Measurements from ENCODE around the gene RSRC1. TPM values are rescaled to one million over a fixed set of nuclear protein-coding genes. Genes with fewer than 3 reads are reported as not detected.

RSRC1 gene
- total and polyA plus RNA-seq, 2 donors (not counting 1 experiment from before 2014, with no cell fraction given): 12.6 to 43.1 TPM

DNA sequence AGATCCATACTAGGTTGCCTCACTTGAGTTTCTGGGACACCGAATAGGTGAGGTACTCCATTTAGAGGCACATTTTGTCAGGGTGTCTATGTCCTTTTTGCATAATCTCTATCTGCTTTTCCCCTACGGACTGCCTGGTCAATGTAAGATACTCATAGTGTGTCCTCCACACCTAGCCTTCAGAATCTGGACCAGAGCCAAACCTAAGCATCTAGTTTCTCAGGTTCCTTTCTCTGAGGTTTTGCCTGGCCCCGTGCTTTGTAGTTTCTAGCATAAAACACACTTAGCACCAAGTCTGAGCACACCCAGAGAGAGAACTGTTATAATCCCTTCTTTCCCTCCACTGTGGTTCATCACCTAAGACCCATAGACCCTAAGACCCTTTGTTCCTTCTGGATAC lies 355.2 kb downstream of the RSRC1 start:
- H3K27me3 ChIP-seq (ENCODE audit: control insufficient read depth, insufficient read depth, low read length): no peaks in the 10 kb centered on the region
- no peak for DNase-seq (ENCODE audit: low read depth in 2 of 2)
- H3K9ac ChIP-seq (ENCODE audit: insufficient read depth, low read length): no peak overlapping the region
- no peaks in the 10 kb centered on the region for H3K79me2 ChIP-seq (ENCODE audit: control insufficient read depth, insufficient read depth, low read length)
- no peak overlapping the region for H2AFZ ChIP-seq (ENCODE audit: low read length)
- H3K4me1 ChIP-seq (ENCODE audit: control insufficient read depth, extremely low read depth, insufficient read depth, low read length): no peaks in the 10 kb centered on the region
- no peaks in the 10 kb centered on the region for H3K36me3 ChIP-seq (ENCODE audit: control insufficient read depth, insufficient read depth, low read length)
- H3K4me3 ChIP-seq (replicated peaks in 1 of 4; ENCODE audit: control extremely low read depth in 1 of 4, insufficient read depth in 1 of 4, low read depth in 3 of 4, low read length in 4 of 4): no peak overlapping the region
- H3K9me3 ChIP-seq (ENCODE audit: control insufficient read depth, insufficient read depth, low read depth, low read length): no peaks in the 10 kb centered on the region
- H4K20me1 ChIP-seq (ENCODE audit: control insufficient read depth, extremely low read depth, insufficient read depth, low read length): no peaks in the 10 kb centered on the region
- TF ChIP-seq, protein P1, sequence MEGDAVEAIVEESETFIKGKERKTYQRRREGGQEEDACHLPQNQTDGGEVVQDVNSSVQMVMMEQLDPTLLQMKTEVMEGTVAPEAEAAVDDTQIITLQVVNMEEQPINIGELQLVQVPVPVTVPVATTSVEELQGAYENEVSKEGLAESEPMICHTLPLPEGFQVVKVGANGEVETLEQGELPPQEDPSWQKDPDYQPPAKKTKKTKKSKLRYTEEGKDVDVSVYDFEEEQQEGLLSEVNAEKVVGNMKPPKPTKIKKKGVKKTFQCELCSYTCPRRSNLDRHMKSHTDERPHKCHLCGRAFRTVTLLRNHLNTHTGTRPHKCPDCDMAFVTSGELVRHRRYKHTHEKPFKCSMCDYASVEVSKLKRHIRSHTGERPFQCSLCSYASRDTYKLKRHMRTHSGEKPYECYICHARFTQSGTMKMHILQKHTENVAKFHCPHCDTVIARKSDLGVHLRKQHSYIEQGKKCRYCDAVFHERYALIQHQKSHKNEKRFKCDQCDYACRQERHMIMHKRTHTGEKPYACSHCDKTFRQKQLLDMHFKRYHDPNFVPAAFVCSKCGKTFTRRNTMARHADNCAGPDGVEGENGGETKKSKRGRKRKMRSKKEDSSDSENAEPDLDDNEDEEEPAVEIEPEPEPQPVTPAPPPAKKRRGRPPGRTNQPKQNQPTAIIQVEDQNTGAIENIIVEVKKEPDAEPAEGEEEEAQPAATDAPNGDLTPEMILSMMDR (conservative IDR thresholded peaks at IDR 0.05 in 1 of 2, IDR thresholded peaks at IDR 0.05 in 1 of 2; ENCODE audit: low read depth in 1 of 2, low read length in 2 of 2): no peak
- TF ChIP-seq EZH2 (IDR thresholded peaks at IDR 0.05; ENCODE audit: low read length, missing control alignments): no peak
- no peak overlapping the region for H3K4me2 ChIP-seq (ENCODE audit: extremely low read depth, insufficient read depth, low read length)
- H3K27ac ChIP-seq (ENCODE audit: insufficient read depth, low read length): no peak overlapping the region

DNA sequence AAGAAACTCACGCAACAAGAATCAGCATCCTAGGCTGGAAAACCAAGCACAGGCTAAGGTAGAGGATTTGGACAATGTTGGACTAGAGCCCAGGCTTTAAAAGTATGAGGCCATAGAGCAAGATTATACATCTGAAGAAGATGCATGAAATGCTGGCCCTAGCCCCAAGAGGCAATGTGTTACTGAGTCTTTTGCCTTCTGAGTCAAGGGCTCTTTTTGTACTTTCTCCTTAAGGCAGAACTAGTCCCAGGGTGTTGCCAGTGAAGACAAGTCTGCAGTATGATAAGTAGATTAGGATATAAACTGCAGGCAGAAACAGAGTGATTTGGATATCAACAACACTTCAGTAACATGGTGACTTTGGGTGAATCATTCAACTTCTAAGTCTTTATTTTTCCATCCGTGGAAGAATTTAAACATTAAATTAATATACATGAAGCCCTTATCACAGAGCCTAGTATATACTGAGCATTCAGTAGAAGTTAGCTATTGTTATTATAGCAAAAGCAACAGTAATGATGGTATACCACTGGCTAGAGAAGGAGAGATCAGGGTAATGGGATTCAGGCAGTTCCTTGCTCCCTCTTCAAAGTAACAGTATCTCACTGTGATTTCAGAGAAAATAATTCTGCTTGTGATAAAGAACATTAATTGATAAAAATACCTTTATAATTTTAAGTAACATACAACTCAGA lies 361.2 kb downstream of the RSRC1 start:
- no peaks in the 10 kb centered on the region for H4K20me1 ChIP-seq (ENCODE audit: control insufficient read depth, extremely low read depth, insufficient read depth, low read length)
- H3K79me2 ChIP-seq (ENCODE audit: control insufficient read depth, insufficient read depth, low read length): no peaks in the 10 kb centered on the region
- no peak overlapping the region for H3K9ac ChIP-seq (ENCODE audit: insufficient read depth, low read length)
- peak; percentile 55 to 65 for DNase-seq (ENCODE audit: low read depth in 2 of 2)
- H2AFZ ChIP-seq (ENCODE audit: low read length): no peak overlapping the region
- TF ChIP-seq EZH2 (IDR thresholded peaks at IDR 0.05; ENCODE audit: low read length, missing control alignments): no peak
- TF ChIP-seq, protein P1 (conservative IDR thresholded peaks at IDR 0.05 in 1 of 2, IDR thresholded peaks at IDR 0.05 in 1 of 2; ENCODE audit: low read depth in 1 of 2, low read length in 2 of 2): no peak
- H3K4me1 ChIP-seq (ENCODE audit: control insufficient read depth, extremely low read depth, insufficient read depth, low read length): no peaks in the 10 kb centered on the region
- H3K27ac ChIP-seq (ENCODE audit: insufficient read depth, low read length): peak overlapping the region; percentile 58
- H3K9me3 ChIP-seq (ENCODE audit: control insufficient read depth, insufficient read depth, low read depth, low read length): no peaks in the 10 kb centered on the region
- H3K4me2 ChIP-seq (ENCODE audit: extremely low read depth, insufficient read depth, low read length): peak overlapping the region; percentile 40
- H3K36me3 ChIP-seq (ENCODE audit: control insufficient read depth, insufficient read depth, low read length): no peaks in the 10 kb centered on the region
- H3K27me3 ChIP-seq (ENCODE audit: control insufficient read depth, insufficient read depth, low read length): no peaks in the 10 kb centered on the region
- H3K4me3 ChIP-seq (replicated peaks in 1 of 4; ENCODE audit: control extremely low read depth in 1 of 4, insufficient read depth in 1 of 4, low read depth in 3 of 4, low read length in 4 of 4): no peak overlapping the region

DNA sequence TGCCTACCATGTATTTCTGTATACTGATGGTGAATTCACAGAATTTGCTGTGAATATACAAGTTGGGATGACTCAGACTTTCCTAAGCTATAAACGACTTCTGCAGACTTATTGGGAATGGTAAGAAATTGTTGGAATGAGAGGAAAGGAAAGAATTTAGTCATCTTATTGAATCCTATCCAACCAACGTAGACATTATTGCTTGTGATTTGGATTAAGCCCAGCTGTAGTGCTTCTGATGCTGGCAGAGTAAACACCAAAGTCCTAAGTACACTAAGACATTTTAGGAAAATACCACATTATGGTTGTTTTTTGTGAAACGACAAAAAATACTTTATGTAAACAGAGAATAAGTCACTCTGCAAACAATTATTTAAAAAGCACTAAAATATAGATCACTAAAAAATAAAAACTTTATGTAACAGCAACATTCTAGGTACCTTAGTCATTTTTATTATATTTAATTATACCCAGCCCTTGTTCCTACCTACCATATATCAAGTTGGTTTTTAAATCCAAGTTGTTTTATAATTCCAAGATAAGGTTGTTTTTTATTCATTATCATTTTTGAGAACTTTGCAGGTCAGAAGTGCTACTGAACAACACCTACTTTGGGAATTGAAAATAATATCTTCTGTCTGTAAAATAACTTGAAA lies 361.9 kb downstream of the RSRC1 start:
- Histone ChIP-seq H3K4me1 (ENCODE audit: control insufficient read depth, extremely low read depth, insufficient read depth, low read length) (no peaks in the 10 kb centered on the region), H4K20me1 (ENCODE audit: control insufficient read depth, extremely low read depth, insufficient read depth, low read length) (no peaks in the 10 kb centered on the region), H3K4me3 (replicated peaks in 1 of 4; ENCODE audit: control extremely low read depth in 1 of 4, insufficient read depth in 1 of 4, low read depth in 3 of 4, low read length in 4 of 4) (no peak overlapping the region), H3K9ac (ENCODE audit: insufficient read depth, low read length) (no peak overlapping the region), H3K27ac (ENCODE audit: insufficient read depth, low read length) (no peak overlapping the region), H3K79me2 (ENCODE audit: control insufficient read depth, insufficient read depth, low read length) (no peaks in the 10 kb centered on the region), H2AFZ (ENCODE audit: low read length) (no peak overlapping the region), H3K36me3 (ENCODE audit: control insufficient read depth, insufficient read depth, low read length) (no peaks in the 10 kb centered on the region), H3K9me3 (ENCODE audit: control insufficient read depth, insufficient read depth, low read depth, low read length) (no peaks in the 10 kb centered on the region), H3K27me3 (ENCODE audit: control insufficient read depth, insufficient read depth, low read length) (no peaks in the 10 kb centered on the region), H3K4me2 (ENCODE audit: extremely low read depth, insufficient read depth, low read length) (no peak overlapping the region)
- DNase-seq (ENCODE audit: low read depth in 2 of 2): peak; percentile 96 to 97
- no peak for TF ChIP-seq EZH2 (IDR thresholded peaks at IDR 0.05; ENCODE audit: low read length, missing control alignments)
- TF ChIP-seq, protein P1 (conservative IDR thresholded peaks at IDR 0.05 in 1 of 2, IDR thresholded peaks at IDR 0.05 in 1 of 2; ENCODE audit: low read depth in 1 of 2, low read length in 2 of 2): no peak
